Cardiac fibroblast (primary cell): Measurements from ENCODE around the gene WIZ.

Source experiments
- DNase-seq, 2 donors: peaks; one replicate each; pipeline versions ENCODE4 v3.0.0 to v3.0.0-alpha.2; 2010; ENCODE audit warnings: low read depth in 2 of 2
- H3K4me3 ChIP-seq, 2 donors: replicated peaks in 1 of 2; 1 replicate in 1 of 2; 2 replicates in 1 of 2; pipeline ENCODE4 v1.5.1; 2011; ENCODE audit warnings: low read depth in 2 of 2, low read length in 2 of 2, mild to moderate bottlenecking in 2 of 2, moderate library complexity in 1 of 2
- CTCF ChIP-seq: IDR thresholded peaks from one replicate; pipeline ENCODE4 v1.5.1; 2011; ENCODE audit warnings: low read depth, mild to moderate bottlenecking, low read length, inconsistent platforms

The WIZ gene

GRCh38 chr19:15400521-15401396 is 49.0 kb downstream of the WIZ start:
- no peak for DNase-seq
- TF ChIP-seq CTCF: no peak
- H3K4me3 ChIP-seq: no peak overlapping the region

DNA sequence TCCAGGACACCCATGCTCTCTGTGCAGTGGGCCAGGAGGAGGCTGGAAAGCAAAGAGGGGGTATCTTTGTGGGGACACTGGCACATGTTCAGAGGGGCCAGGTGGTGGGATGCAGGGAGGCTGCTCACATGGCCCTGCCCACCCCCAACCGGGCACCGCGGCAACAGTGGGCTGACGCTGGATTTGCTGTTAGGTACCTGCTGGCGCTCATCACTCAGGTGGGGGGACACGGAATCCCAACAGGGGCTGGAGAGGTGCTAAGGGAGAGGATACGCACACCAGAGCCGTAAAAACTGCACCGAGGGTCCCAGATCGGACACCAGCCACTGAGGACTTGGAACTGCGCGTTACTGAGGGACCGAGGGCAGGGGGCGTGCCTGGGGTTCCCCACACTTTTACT is 50.1 kb downstream of the WIZ start:
- H3K4me3 ChIP-seq: no peak overlapping the region
- TF ChIP-seq CTCF: no peak
- DNase-seq: no peak

DNA sequence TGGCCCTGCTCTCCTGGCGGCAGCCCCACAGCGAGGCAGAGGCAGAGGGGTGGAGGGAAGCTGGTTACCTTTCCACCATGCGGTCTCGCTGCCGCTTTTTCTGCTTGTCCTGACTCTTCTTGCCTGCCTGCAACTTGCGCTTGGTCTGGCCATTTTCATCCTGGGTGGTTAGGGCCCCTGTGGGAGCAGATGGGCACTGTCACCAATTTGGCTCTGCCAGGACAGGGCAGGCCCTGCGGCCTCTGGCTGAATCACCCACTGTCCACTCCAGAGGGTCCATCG is 50.6 kb downstream of the WIZ start:
- no peak for TF ChIP-seq CTCF
- DNase-seq: no peak

DNA sequence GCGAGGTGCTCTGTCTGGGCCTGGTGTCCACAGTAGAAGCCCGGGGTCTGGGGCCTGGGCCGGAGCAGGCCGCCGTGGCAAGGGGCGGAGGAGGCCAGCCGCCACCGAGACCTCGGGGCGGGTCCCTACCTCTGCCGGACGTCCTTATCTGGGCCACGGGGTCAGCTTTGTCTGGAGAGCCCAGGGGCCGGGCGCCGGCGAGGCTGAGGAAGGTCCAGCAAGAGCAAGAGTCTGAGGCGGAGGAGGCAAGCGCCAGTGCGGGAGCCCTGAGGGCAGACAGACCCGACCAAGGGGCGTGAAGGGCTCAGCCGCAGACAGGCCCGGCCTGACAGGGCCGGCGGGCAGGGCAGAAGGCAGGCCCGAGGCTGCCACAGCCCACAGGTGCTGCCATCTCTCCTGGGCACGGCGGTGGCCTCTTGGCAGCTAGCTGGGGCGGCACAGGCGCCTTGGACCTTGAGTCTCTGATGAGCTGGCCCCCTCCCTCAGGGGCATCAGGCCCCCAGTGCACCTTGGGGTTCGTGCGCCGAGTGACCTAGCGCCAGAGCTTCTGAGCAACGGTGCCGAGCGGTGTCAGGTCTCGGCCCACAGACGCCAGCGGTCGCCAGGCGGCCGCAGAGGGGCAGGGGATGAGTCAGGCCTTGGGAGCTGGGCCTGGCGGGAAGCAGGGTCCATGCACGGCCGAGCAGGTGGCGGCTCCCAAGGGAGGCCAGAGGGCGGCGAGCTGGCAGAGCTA is 51.1 kb downstream of the WIZ start:
- no peak for DNase-seq
- H3K4me3 ChIP-seq: no peak overlapping the region
- no peak for TF ChIP-seq CTCF

More for the DNA sequence above, 50.6 kb downstream of the WIZ start:
- no peak overlapping the region for H3K4me3 ChIP-seq

DNA sequence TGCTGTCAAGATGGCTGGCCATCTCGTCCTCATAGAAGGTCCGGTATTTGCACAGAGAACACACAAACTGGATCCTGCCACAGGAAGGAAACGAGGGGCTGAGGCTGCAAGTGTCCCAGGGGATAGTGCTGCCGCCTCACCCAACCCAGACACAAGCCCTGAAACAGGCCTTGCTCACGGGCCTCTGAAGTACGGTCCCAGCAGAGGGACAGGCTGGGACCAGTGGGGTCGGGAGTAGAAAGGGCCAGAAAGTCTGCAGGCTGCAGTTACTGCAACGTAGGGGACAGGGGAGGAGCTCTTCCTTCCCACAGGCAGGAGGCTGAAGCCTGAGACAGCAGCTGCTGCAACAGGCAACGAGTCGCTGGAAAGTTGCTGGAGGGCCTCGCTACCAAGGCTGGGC is 52.0 kb downstream of the WIZ start:
- no peak overlapping the region for H3K4me3 ChIP-seq
- DNase-seq: no peak
- no peak for TF ChIP-seq CTCF

DNA sequence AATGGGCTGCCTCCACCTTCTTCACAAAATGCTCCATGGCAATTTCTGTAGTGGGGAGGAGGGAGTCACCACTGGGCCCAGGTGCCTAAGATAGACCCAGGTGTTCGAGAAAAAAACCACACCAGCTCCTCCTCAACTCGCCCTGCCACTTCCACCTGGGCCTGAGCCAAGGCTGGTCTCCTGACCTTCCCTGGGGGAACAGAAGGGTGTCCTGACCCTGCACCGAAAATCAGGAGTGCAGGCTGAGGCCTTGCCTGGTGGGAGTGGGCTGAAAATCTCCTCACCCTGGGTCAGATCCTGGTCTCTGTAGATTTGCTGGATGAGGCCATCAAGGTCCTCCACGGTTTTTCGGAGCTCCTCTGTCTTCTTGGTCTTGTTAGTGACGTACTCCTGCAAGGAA is 52.5 kb downstream of the WIZ start:
- DNase-seq: no peak
- no peak for TF ChIP-seq CTCF
- no peak overlapping the region for H3K4me3 ChIP-seq
